M059J (cell line): ENCODE results near the gene CFAP97D2. TPM values are rescaled to one million over a fixed set of nuclear protein-coding genes. Genes with fewer than 3 reads are reported as not detected.
"Not testable (repeated sequence)": the region's sequence is repeated elsewhere in the genome, so short reads cannot be mapped to it uniquely, and the experiment has no call there.

Experiments
- DNase-seq: peaks from one replicate; pipeline ENCODE4 v3.0.0-alpha.2; 2012; ENCODE audit warnings: low read depth
- total RNA-seq: library from RNA; depleted of rRNA; stranded (reverse); fragments of >200 nt; shearing (Covaris generic); gene quantifications from 2 replicates; pipeline ENCODE4 v1.2.3, GENCODE V29; 2014

CFAP97D2 gene
- total RNA-seq, 1 experiment from 2014 or later: not detected

DNA sequence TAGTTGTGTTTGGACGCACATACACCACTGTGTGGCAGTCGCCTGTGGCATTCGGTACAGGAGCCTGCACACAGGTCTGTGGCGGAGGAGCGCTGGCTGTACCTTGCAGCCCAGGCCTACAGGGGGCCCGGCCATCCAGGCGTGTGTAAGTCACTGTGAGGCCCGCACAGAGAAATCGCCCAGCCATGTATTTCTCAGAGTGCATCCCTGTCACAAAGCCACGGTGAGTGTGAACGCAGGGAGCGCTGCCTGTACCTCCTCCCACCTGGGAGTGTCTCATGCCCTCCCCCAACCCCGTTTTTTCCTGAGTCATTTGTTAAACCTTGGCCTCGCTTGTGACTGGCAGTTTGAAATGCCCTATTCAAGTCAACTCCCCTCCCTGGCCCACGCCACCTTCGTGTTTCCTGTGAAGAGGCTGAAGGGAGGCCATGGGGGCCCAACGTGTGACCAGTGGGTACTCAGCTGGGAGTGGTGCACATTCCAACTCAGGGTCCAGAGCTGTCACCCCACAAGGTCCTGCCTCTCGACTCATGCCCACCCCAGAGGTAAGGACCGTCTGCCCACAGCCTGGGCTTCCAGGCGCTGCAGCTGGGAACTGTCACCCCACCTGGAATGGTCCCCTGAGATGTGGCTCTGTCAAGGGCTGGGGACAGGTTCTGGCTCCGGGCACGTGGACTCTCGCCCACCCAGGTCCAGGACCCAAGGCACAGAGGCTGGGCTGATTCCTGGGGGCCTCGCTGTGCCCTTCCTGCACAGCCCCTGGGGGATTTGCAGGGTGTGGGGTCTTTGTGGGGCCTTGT lies 35.1 kb upstream of the CFAP97D2 start:
- no peak for DNase-seq

DNA sequence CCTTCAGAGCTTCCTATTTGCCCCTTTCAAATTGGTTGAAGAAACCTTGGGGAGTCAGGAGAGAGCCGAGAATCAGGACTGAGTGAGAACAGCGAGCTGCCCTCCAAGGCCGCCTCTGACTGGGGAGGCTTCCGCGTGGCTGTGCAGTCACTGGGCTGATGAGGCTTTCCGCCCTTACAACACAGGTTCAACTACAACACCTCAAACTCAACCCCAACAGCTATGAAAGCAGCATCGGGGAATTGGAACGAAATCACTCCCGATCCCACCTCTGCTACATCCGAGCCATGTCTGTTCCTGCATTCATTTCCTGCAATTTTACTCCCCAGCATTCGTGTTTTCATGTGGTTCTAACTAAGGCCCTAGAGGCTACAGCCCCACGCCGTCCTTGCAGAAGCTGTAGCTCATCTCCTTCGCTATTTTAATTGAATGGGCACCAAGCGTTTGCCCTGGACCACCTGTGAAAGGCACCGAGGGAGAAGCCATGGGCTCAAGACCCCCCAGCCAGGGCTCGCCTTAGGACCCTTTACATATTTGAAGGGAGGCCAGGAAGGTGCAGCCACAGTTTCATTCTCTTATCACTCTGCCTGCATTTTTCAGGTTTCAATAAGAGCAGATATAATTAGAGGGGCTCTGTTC lies 34.3 kb upstream of the CFAP97D2 start:
- DNase-seq: no peak

GRCh38 chr13:114145256-114145655 lies 33.8 kb upstream of the CFAP97D2 start:
- no peak for DNase-seq

GRCh38 chr13:114145722-114146121 lies 33.3 kb upstream of the CFAP97D2 start:
- no peak for DNase-seq

GRCh38 chr13:114146173-114146572 lies 32.9 kb upstream of the CFAP97D2 start:
- no peak for DNase-seq

- DNase-seq: no peak
These were observed 32.4 kb upstream of the CFAP97D2 start for GRCh38 chr13:114146629-114147028.

DNA sequence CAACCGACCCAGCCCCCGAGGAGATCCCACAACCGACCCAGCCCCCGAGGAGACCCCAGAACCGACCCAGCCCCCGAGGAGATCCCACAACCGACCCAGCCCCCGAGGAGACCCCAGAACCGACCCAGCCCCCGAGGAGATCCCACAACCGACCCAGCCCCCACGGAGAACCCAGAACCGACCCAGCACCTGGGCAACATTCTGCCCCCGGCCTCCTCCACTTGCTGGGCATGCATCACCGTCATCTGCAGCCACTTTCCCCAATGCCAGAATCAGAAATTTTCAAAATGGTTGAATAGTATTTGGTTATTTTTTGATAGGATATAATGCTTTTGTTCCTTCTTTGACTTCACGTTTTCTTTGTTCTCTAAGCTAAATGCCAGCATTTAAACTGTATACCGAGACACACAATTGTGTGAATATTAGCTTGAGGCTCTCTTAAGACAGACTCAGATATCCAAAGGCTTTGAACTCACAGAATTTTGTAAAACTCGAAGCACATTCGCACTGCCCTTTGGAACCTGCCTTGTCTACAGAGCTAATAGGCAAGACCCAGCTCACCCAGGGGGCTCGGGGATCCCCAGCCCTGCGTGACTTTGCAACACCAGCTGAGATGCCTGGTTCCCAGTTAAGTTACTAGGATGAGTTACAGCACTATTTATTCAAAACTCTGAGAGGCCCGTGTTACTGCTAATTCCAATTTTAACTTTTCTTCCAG lies 31.1 kb upstream of the CFAP97D2 start:
- DNase-seq: no peak

GRCh38 chr13:114148521-114148855 lies 30.6 kb upstream of the CFAP97D2 start:
- DNase-seq: no peak

GRCh38 chr13:114148886-114149285 lies 30.2 kb upstream of the CFAP97D2 start:
- not testable (repeated sequence) for DNase-seq

- DNase-seq: no peak
These were observed 29.0 kb upstream of the CFAP97D2 start for GRCh38 chr13:114149774-114150740.

DNA sequence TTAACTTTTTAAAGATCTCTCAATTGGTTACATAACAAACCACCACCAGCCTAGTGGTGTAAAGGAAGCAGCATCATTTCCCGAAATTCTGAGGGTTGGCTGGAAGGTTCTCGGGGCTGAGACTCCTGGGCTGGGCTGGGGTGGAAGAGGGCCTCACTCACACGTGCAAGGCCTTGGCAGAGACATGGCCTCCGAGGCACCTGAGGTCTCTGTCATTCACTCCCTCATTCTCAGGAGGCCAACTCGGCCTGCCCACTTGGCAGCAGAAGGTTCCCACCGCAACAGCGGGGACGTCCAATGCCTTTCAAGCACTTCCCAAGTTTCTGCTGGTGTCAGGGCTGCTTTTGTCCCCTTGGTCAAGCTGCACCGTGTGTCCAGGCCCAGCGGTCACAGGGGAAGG lies 28.0 kb upstream of the CFAP97D2 start:
- DNase-seq: no peak

DNA sequence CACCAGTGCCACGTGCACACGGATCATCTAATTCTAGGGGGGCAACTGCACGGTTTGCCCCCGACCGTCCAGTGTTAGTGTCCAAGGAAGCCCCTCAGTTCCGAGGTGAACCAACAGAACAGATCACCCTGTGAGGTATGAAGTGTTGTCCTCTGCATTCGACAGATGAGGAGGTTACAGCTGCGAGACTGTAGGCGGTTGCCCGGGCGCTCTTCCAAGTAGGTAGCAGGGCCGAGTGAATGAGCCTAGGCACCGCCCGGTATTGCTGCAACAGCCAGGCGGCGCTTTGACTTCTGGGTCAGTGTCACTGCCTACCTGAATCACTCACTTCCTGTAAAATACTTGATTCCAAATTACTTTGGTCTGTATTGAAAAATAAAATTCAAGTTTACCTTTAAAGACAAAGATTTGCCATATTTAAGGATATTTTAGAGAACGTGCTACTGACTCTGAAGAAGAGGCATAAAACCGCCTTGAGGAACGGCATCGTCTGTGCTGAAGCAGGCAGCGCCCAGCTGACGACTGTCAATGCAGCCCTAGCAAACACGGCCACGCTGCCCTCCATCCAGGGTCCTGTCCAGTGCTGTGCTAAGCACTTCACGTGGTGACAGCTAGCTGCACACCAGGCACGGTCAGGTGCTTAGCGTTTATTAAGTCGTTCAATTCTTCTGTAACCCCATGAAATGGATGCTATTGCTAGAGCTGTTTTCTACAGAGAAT lies 27.3 kb upstream of the CFAP97D2 start:
- no peak for DNase-seq

GRCh38 chr13:114152285-114152645 lies 26.8 kb upstream of the CFAP97D2 start:
- DNase-seq: no peak

DNA sequence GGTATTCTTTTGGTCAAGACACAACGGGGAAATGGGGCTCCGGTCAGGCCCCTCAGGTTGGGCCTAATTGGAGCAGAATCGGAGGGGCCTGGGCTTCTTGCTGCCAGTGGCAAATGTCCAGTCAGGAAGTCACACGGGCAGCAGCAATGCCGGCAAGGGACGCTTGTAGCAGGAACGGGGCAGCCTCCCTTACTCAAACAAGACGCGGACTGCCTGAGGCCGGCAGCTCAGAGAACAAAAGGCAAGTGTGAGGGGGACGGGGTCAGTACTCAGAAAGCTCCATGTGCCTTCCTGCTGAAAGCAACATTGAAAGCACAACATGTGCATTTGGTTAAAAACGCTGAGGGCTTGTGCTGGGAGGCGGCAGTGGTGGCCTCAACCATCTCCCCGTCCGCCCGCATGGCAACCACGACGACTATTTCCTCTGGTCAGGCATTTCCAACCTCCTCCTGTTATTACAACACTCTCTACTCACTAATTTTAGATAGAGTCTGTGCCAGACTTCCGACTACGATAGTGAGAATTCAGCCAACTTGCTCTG lies 26.2 kb upstream of the CFAP97D2 start:
- DNase-seq: no peak

DNA sequence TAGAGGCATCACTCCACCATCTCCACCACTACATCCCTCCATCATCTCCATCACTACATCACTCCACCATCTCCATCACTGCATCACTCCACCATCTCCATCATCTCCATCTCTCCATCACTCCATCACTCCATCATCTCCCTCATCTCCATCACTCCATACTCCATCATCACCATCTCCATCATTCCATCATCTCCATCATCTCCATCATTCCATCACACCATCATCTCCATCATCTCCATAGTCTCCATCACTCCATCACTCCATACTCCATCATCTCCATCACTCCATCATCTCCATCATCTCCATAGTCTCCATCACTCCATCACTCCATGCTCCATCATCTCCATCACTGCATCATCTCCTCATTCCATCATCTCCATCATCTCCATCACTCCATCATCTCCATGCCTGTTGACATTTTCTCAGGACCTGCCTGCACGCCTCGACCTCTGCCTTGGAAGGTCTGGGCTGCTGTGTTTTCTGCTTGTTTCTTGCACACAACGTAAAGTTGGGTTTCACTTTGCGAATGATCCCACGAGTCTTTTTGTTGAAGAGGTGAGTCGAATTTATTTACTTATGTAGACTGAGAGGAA lies 25.5 kb upstream of the CFAP97D2 start:
- DNase-seq: no peak

- no peak for DNase-seq
These were observed 24.6 kb upstream of the CFAP97D2 start for GRCh38 chr13:114154476-114154875.

- no peak for DNase-seq
These were observed 23.7 kb upstream of the CFAP97D2 start for GRCh38 chr13:114155320-114155719.

GRCh38 chr13:114155926-114156883 lies 22.9 kb upstream of the CFAP97D2 start:
- DNase-seq: no peak

- DNase-seq: no peak
These were observed 21.1 kb upstream of the CFAP97D2 start for GRCh38 chr13:114157869-114158495.
